Esophagus muscularis mucosa (tissue), 4 donors: ENCODE measurements around the gene NXT1.

Experiments used
- CTCF ChIP-seq, 3 experiments: fragments of 200-600 bp in 2 of 3; fragments of 450-650 bp in 1 of 3; sonication (generic) in 2 of 3; IDR thresholded peaks; one replicate each; pipeline ENCODE4 v1.5.1; 2017 to 2019; ENCODE audit warnings: antibody characterized with exemption in 3 of 3, mild to moderate bottlenecking in 2 of 3, moderate library complexity in 1 of 3
- EP300 ChIP-seq: sonication (generic); formaldehyde crosslinking; IDR thresholded peaks from one replicate; pipeline ENCODE4 v1.6.1; 2017; ENCODE audit warnings: antibody characterized with exemption
- POLR2A ChIP-seq: fragments of 450-650 bp; IDR thresholded peaks from one replicate; pipeline ENCODE4 v1.6.1; 2017; ENCODE audit warnings: antibody characterized with exemption, moderate library complexity, mild to moderate bottlenecking, low read depth
- POLR2AphosphoS5 ChIP-seq, 2 donors: sonication (generic); formaldehyde crosslinking; IDR thresholded peaks; one replicate each; pipeline ENCODE4 v1.6.1; 2017; ENCODE audit warnings: antibody characterized with exemption in 2 of 2

- TF ChIP-seq CTCF (IDR thresholded peaks at IDR 0.05) (no peak), POLR2A (no peak), POLR2AphosphoS5 (IDR thresholded peaks at IDR 0.05) (no peak), EP300 (no peak)
Observed at GRCh38 chr20:23365390-23366165, 15.0 kb downstream of the NXT1 start.
